Fibroblast of skin of back (primary cell): Measurements from ENCODE around the gene LRRC37A3.
"Not testable (repeated sequence)": the region's sequence is repeated elsewhere in the genome, so short reads cannot be mapped to it uniquely, and the experiment has no call there.

ENCODE experiments used
- DNase-seq: peaks from one replicate; pipeline ENCODE4 v3.0.0-alpha.2; 2013

The LRRC37A3 gene

GRCh38 chr17:64925244-64925643 is 6.0 kb upstream of the LRRC37A3 start:
- DNase-seq: not testable (repeated sequence)

GRCh38 chr17:64923051-64923568 is 3.8 kb upstream of the LRRC37A3 start:
- not testable (repeated sequence) for DNase-seq

- no peak for DNase-seq
These were observed 1.3 kb upstream of the LRRC37A3 start for GRCh38 chr17:64920419-64921172.

GRCh38 chr17:64920026-64920418 is 744 bp upstream of the LRRC37A3 start:
- no peak for DNase-seq

GRCh38 chr17:64918842-64919288 is 413 bp downstream of the LRRC37A3 start:
- not testable (repeated sequence) for DNase-seq

GRCh38 chr17:64917540-64917939 is 1.7 kb downstream of the LRRC37A3 start:
- DNase-seq: not testable (repeated sequence)

GRCh38 chr17:64915244-64915643 is 4.0 kb downstream of the LRRC37A3 start:
- not testable (repeated sequence) for DNase-seq

GRCh38 chr17:64910191-64910514 is 9.1 kb downstream of the LRRC37A3 start:
- DNase-seq: not testable (repeated sequence)

- not testable (repeated sequence) for DNase-seq
These were observed 9.6 kb downstream of the LRRC37A3 start for GRCh38 chr17:64909511-64910190.

GRCh38 chr17:64904069-64904468 is 15.2 kb downstream of the LRRC37A3 start:
- not testable (repeated sequence) for DNase-seq

- not testable (repeated sequence) for DNase-seq
These were observed 22.1 kb downstream of the LRRC37A3 start for GRCh38 chr17:64897136-64897535.

- not testable (repeated sequence) for DNase-seq
These were observed 45.1 kb downstream of the LRRC37A3 start for GRCh38 chr17:64874210-64874609.

- peak; percentile 47 for DNase-seq
These were observed 71.5 kb downstream of the LRRC37A3 start for GRCh38 chr17:64847504-64848466.

- DNase-seq: peak; percentile 28
These were observed 72.4 kb downstream of the LRRC37A3 start for GRCh38 chr17:64846892-64847291.

GRCh38 chr17:64843918-64844317 is 75.4 kb downstream of the LRRC37A3 start:
- not testable (repeated sequence) for DNase-seq

- not testable (repeated sequence) for DNase-seq
These were observed 76.4 kb downstream of the LRRC37A3 start for GRCh38 chr17:64842900-64843299.

- not testable (repeated sequence) for DNase-seq
These were observed 78.3 kb downstream of the LRRC37A3 start for GRCh38 chr17:64840960-64841359.

GRCh38 chr17:64838513-64838912 is 80.8 kb downstream of the LRRC37A3 start:
- DNase-seq: not testable (repeated sequence)

GRCh38 chr17:64837018-64837761 is 82.1 kb downstream of the LRRC37A3 start:
- peak; percentile 78 for DNase-seq

- DNase-seq: peak; percentile 1
These were observed 82.7 kb downstream of the LRRC37A3 start for GRCh38 chr17:64836623-64837017.

GRCh38 chr17:64834060-64834459 is 85.2 kb downstream of the LRRC37A3 start:
- DNase-seq: peak; percentile 1

GRCh38 chr17:64830631-64831040 is 88.6 kb downstream of the LRRC37A3 start:
- not testable (repeated sequence) for DNase-seq
